MV-4-11 (cell line): Measurements from ENCODE around the gene ZNF57.
"Not testable (repeated sequence)": the region's sequence is repeated elsewhere in the genome, so short reads cannot be mapped to it uniquely, and the experiment has no call there.

Experiments used
- DNase-seq: peaks from one replicate; lab custom pipeline; 2025; lab: John Stamatoyannopoulos, UW

ZNF57 gene

GRCh38 chr19:2896694-2897093 lies 4.0 kb upstream of the ZNF57 start:
- DNase-seq: no peak

GRCh38 chr19:2902590-2903218 lies 2.0 kb downstream of the ZNF57 start:
- no peak for DNase-seq

GRCh38 chr19:2903326-2903725 lies 2.6 kb downstream of the ZNF57 start:
- not testable (repeated sequence) for DNase-seq

GRCh38 chr19:2905918-2906519 lies 5.3 kb downstream of the ZNF57 start:
- DNase-seq: no peak

- no peak for DNase-seq
Observed at GRCh38 chr19:2906631-2907195, 6.0 kb downstream of the ZNF57 start.

GRCh38 chr19:2912306-2912705 lies 11.6 kb downstream of the ZNF57 start:
- DNase-seq: no peak

- DNase-seq: no peak
Observed at GRCh38 chr19:2917275-2918184, 16.8 kb downstream of the ZNF57 start.

- no peak for DNase-seq
Observed at GRCh38 chr19:2922987-2923386, 22.3 kb downstream of the ZNF57 start.

- DNase-seq: no peak
Observed at GRCh38 chr19:2923510-2923909, 22.8 kb downstream of the ZNF57 start.

GRCh38 chr19:2926341-2927031 lies 25.8 kb downstream of the ZNF57 start:
- no peak for DNase-seq

- DNase-seq: no peak
Observed at GRCh38 chr19:2927032-2927430, 26.3 kb downstream of the ZNF57 start.

GRCh38 chr19:2933490-2933910 lies 32.8 kb downstream of the ZNF57 start:
- no peak for DNase-seq

- DNase-seq: not testable (repeated sequence)
Observed at GRCh38 chr19:2935863-2936262, 35.1 kb downstream of the ZNF57 start.

- peak; percentile 44 for DNase-seq
Observed at GRCh38 chr19:2942928-2943640, 42.4 kb downstream of the ZNF57 start.

GRCh38 chr19:2944403-2944774 lies 43.7 kb downstream of the ZNF57 start:
- DNase-seq: no peak

- peak; percentile 100 for DNase-seq
Observed at GRCh38 chr19:2944775-2945574, 44.2 kb downstream of the ZNF57 start, which contains the start of gene ZNF77. TSS of gene ZNF77 (minus strand) at chr19:2944971. CDS start at chr19:2944840, 131 bp downstream.

- DNase-seq: no peak
Observed at GRCh38 chr19:2945575-2946184, 45.0 kb downstream of the ZNF57 start.

- DNase-seq: peak; percentile 49
Observed at GRCh38 chr19:2949939-2950285, 49.2 kb downstream of the ZNF57 start.

GRCh38 chr19:2950286-2951124 lies 49.8 kb downstream of the ZNF57 start:
- DNase-seq: peak; percentile 100
